GM19238 (cell line): ENCODE results near the gene DDX39A.
"Not testable (repeated sequence)": the region's sequence is repeated elsewhere in the genome, so short reads cannot be mapped to it uniquely, and the experiment has no call there.

Experiments
- DNase-seq: peaks from one replicate; pipeline ENCODE4 v3.0.0; 2011; ENCODE audit warnings: low spot score; ENCODE audit not compliant: insufficient read length

DDX39A gene

GRCh38 chr19:14409146-14410023 is 9.8 kb downstream of the DDX39A start:
- DNase-seq = no peak

GRCh38 chr19:14408491-14409145 is 10.5 kb downstream of the DDX39A start:
- no peak for DNase-seq

- no peak for DNase-seq
Measured at GRCh38 chr19:14407605-14408484, 11.3 kb downstream of the DDX39A start.

GRCh38 chr19:14406645-14407401 is 12.3 kb downstream of the DDX39A start:
- no peak for DNase-seq

- peak; percentile 96 for DNase-seq
Measured at GRCh38 chr19:14405758-14406644, 13.1 kb downstream of the DDX39A start.

- DNase-seq = no peak
Measured at GRCh38 chr19:14405380-14405757, 13.8 kb downstream of the DDX39A start.

- DNase-seq = no peak
Measured at GRCh38 chr19:14404312-14404711, 14.8 kb downstream of the DDX39A start.

- not testable (repeated sequence) for DNase-seq
Measured at GRCh38 chr19:14403145-14403930, 15.8 kb downstream of the DDX39A start.

GRCh38 chr19:14402332-14403144 is 16.6 kb downstream of the DDX39A start:
- DNase-seq = no peak

- DNase-seq = no peak
Measured at GRCh38 chr19:14401468-14402195, 17.5 kb downstream of the DDX39A start.

- no peak for DNase-seq
Measured at GRCh38 chr19:14400951-14401431, 18.1 kb downstream of the DDX39A start.

- DNase-seq = not testable (repeated sequence)
Measured at GRCh38 chr19:14397168-14397567, 22.0 kb downstream of the DDX39A start.

- DNase-seq = not testable (repeated sequence)
Measured at GRCh38 chr19:14396730-14397129, 22.4 kb downstream of the DDX39A start.

GRCh38 chr19:14395710-14396336 is 23.3 kb downstream of the DDX39A start:
- no peak for DNase-seq

- no peak for DNase-seq
Measured at GRCh38 chr19:14395262-14395661, 23.9 kb downstream of the DDX39A start.

GRCh38 chr19:14394167-14394566 is 25.0 kb downstream of the DDX39A start:
- DNase-seq = no peak

GRCh38 chr19:14393329-14393728 is 25.8 kb downstream of the DDX39A start:
- DNase-seq = no peak
